ENCODE results near the gene TSPAN17.

TSPAN17 gene

DNA sequence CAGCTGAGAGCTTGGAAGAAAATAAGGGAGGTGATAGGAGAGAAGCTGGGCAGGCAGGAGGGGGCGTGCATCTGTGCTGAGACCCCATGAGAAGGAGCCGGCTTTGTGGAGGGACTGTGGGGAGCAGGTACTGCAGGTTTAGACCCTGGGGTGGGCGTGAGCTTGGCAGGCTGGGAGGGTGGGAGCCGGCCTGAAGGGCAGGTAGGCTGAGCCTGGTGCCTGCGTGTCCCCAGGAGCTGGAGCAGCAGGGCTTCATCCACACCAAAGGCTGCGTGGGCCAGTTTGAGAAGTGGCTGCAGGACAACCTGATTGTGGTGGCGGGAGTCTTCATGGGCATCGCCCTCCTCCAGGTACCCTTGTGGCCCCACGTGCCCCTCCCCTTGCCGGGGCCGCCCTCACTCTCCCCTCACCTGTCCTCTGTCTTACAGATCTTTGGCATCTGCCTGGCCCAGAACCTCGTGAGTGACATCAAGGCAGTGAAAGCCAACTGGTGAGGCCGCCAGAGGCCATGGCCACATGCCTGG is 9.2 kb downstream of the TSPAN17 start:
- Histone ChIP-seq H3K79me2 (ENCODE audit: control insufficient read depth, insufficient read depth, low read length) (no peaks in the 10 kb centered on the region), H2AK5ac (ENCODE audit: low read length) (no peak overlapping the region), H3K27me3 (ENCODE audit: insufficient read depth, low read length, poor library complexity) (no peaks in the 10 kb centered on the region), H3K4me2 (ENCODE audit: low read length) (no peak overlapping the region), H4K5ac (ENCODE audit: low read length) (no peak overlapping the region), H3K27ac (ENCODE audit: low read depth, low read length) (no peak overlapping the region), H3K4ac (ENCODE audit: low read depth, low read length) (no peak overlapping the region), H3K36me3 (ENCODE audit: control insufficient read depth, insufficient read depth, low read length) (no peaks in the 10 kb centered on the region), H2BK5ac (ENCODE audit: low read length) (no peak overlapping the region), H2BK120ac (ENCODE audit: low read depth, low read length) (no peak overlapping the region), H3K56ac (ENCODE audit: low read length) (no peak overlapping the region), H4K8ac (ENCODE audit: low read depth, low read length) (no peak overlapping the region), H2BK15ac (replicated peaks; ENCODE audit: low read depth) (no peak overlapping the region), H3K4me3 (ENCODE audit: low read length) (no peak overlapping the region), H3K9ac (ENCODE audit: low read length) (no peak overlapping the region), H3K18ac (ENCODE audit: low read length) (no peak overlapping the region), H3K4me1 (ENCODE audit: control insufficient read depth, low read depth, low read length) (no peaks in the 10 kb centered on the region), H3K23ac (ENCODE audit: low read length) (no peak overlapping the region), H3K79me1 (ENCODE audit: low read length) (no peaks in the 10 kb centered on the region)
- WGBS (ENCODE audit: extremely low coverage, insufficient coverage, low lambda C conversion rate), result no CpG with 5 or more reads among the region's 13 CpGs
- DNase-seq, result no peak

DNA sequence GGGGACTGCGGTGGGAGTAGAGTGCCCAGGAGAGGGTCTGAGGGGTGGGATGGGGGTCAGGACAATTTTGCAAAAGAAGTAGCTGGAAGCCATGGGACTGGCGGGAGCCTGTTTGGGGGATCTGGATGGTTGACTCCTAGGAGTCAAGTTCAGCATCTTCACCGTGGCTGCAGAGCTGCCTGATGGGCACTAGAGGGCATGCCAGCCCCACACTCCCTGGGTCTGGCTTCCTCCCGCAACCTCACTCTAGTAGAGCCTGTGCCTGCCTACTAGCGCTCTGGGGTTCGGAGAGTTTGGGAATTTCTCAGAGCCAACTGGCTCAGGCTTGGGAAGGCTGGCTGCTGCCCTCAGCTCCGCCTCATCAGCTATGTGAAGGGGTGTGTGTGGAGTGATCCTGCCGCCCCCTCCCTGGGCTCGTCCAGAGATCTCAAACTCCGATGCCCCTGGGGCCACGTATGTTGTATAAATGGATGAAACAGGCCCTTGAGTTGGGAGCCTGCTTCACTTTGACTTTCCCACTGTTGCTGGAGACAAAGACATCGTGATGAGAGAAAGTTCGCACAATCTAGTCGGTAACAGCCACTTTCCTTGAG is 10.8 kb downstream of the TSPAN17 start:
- Histone ChIP-seq H3K4ac (ENCODE audit: low read depth, low read length) (no peak overlapping the region), H3K4me1 (ENCODE audit: control insufficient read depth, low read depth, low read length) (no peaks in the 10 kb centered on the region), H2BK5ac (ENCODE audit: low read length) (no peak overlapping the region), H2AK5ac (ENCODE audit: low read length) (no peak overlapping the region), H3K4me2 (ENCODE audit: low read length) (no peak overlapping the region), H3K27ac (ENCODE audit: low read depth, low read length) (no peak overlapping the region), H3K56ac (ENCODE audit: low read length) (no peak overlapping the region), H3K9ac (ENCODE audit: low read length) (no peak overlapping the region), H4K8ac (ENCODE audit: low read depth, low read length) (no peak overlapping the region), H3K36me3 (ENCODE audit: control insufficient read depth, insufficient read depth, low read length) (no peaks in the 10 kb centered on the region), H3K79me1 (ENCODE audit: low read length) (no peaks in the 10 kb centered on the region), H4K5ac (ENCODE audit: low read length) (no peak overlapping the region), H3K18ac (ENCODE audit: low read length) (no peak overlapping the region), H3K23ac (ENCODE audit: low read length) (no peak overlapping the region), H3K4me3 (ENCODE audit: low read length) (no peak overlapping the region), H3K79me2 (ENCODE audit: control insufficient read depth, insufficient read depth, low read length) (no peaks in the 10 kb centered on the region), H2BK15ac (replicated peaks; ENCODE audit: low read depth) (no peak overlapping the region), H3K27me3 (ENCODE audit: insufficient read depth, low read length, poor library complexity) (no peaks in the 10 kb centered on the region), H2BK120ac (ENCODE audit: low read depth, low read length) (no peak overlapping the region)
- DNase-seq, result peak; percentile 88
- WGBS (ENCODE audit: extremely low coverage, insufficient coverage, low lambda C conversion rate), result no CpG with 5 or more reads among the region's 14 CpGs

DNA sequence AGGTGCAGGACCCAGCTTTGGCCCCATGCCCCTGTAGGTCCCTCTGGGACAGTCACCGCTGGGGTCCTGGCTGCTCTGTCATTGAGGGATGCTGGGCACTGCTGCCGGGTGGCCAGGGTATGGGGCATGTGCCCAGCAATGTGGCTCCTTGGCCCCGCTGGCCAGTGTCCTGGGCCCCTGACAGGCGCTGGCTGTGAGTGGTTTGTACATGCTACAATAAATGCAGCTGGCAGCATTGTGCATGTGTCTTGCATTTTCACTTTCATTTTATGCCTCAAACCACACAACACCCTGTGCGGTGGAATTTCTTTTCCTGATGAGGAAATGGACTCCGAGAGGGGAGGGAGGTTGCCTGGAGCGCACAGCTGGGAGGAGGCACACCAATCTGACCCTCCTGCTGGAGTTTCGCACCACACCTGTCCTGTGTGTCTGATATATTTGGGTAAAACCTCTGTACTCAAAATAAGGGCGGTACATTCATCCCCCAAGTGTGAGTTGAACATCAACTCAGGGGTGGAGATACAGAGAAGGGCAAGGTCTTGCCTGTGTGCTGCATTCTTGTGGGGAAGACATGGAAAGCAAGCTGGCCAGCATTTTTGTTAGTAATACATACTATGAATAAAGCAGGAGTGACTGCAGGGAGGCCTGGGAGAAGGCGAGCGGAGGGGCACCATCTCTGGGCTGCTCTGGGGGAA is 11.7 kb downstream of the TSPAN17 start:
- no peak overlapping the region for H3K4ac ChIP-seq (ENCODE audit: low read depth, low read length)
- no peaks in the 10 kb centered on the region for H3K36me3 ChIP-seq (ENCODE audit: control insufficient read depth, insufficient read depth, low read length)
- WGBS (ENCODE audit: extremely low coverage, insufficient coverage, low lambda C conversion rate), result no CpG with 5 or more reads among the region's 11 CpGs

DNA sequence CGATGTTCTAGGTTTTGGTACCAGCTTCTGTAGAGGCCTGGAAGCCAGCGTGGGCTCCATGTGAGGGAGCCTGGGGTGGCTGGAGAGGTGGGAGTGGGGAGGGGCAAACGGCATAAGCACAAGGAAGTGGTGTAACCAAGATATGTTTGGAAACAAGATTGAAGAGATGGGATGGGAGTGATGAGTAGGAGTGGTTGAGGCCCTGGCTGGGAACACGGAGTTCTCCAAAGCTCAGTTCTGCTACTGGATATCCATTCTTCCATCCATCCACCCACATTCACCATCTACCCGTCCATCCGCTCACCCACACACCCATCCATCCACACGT is 12.2 kb downstream of the TSPAN17 start:
- no peak for DNase-seq
- Histone ChIP-seq H3K18ac (ENCODE audit: low read length) (no peak overlapping the region), H3K4me3 (ENCODE audit: low read length) (no peak overlapping the region), H3K4ac (ENCODE audit: low read depth, low read length) (no peak overlapping the region), H3K4me2 (ENCODE audit: low read length) (no peak overlapping the region), H2BK5ac (ENCODE audit: low read length) (no peak overlapping the region), H2BK15ac (replicated peaks; ENCODE audit: low read depth) (no peak overlapping the region), H2BK120ac (ENCODE audit: low read depth, low read length) (no peak overlapping the region), H3K27me3 (ENCODE audit: insufficient read depth, low read length, poor library complexity) (no peaks in the 10 kb centered on the region), H2AK5ac (ENCODE audit: low read length) (no peak overlapping the region), H3K4me1 (ENCODE audit: control insufficient read depth, low read depth, low read length) (no peaks in the 10 kb centered on the region), H4K8ac (ENCODE audit: low read depth, low read length) (no peak overlapping the region), H3K36me3 (ENCODE audit: control insufficient read depth, insufficient read depth, low read length) (no peaks in the 10 kb centered on the region), H3K56ac (ENCODE audit: low read length) (no peak overlapping the region), H3K79me1 (ENCODE audit: low read length) (no peaks in the 10 kb centered on the region), H3K23ac (ENCODE audit: low read length) (no peak overlapping the region), H4K5ac (ENCODE audit: low read length) (no peak overlapping the region), H3K79me2 (ENCODE audit: control insufficient read depth, insufficient read depth, low read length) (no peaks in the 10 kb centered on the region), H3K9ac (ENCODE audit: low read length) (no peak overlapping the region), H3K27ac (ENCODE audit: low read depth, low read length) (no peak overlapping the region)
- WGBS (ENCODE audit: extremely low coverage, insufficient coverage, low lambda C conversion rate), result no CpG with 5 or more reads among the region's 7 CpGs

More for the DNA sequence above, 11.7 kb downstream of the TSPAN17 start:
- Histone ChIP-seq H3K27me3 (ENCODE audit: insufficient read depth, low read length, poor library complexity) (no peaks in the 10 kb centered on the region), H2BK15ac (replicated peaks; ENCODE audit: low read depth) (no peak overlapping the region), H4K8ac (ENCODE audit: low read depth, low read length) (no peak overlapping the region), H3K79me1 (ENCODE audit: low read length) (no peaks in the 10 kb centered on the region), H3K56ac (ENCODE audit: low read length) (no peak overlapping the region), H2BK5ac (ENCODE audit: low read length) (no peak overlapping the region), H3K9ac (ENCODE audit: low read length) (no peak overlapping the region), H2BK120ac (ENCODE audit: low read depth, low read length) (no peak overlapping the region), H3K18ac (ENCODE audit: low read length) (no peak overlapping the region), H3K23ac (ENCODE audit: low read length) (no peak overlapping the region), H3K4me1 (ENCODE audit: control insufficient read depth, low read depth, low read length) (no peaks in the 10 kb centered on the region), H3K79me2 (ENCODE audit: control insufficient read depth, insufficient read depth, low read length) (no peaks in the 10 kb centered on the region), H2AK5ac (ENCODE audit: low read length) (no peak overlapping the region), H3K4me2 (ENCODE audit: low read length) (no peak overlapping the region), H4K5ac (ENCODE audit: low read length) (no peak overlapping the region), H3K4me3 (ENCODE audit: low read length) (no peak overlapping the region), H3K27ac (ENCODE audit: low read depth, low read length) (no peak overlapping the region)
- DNase-seq, result no peak

DNA sequence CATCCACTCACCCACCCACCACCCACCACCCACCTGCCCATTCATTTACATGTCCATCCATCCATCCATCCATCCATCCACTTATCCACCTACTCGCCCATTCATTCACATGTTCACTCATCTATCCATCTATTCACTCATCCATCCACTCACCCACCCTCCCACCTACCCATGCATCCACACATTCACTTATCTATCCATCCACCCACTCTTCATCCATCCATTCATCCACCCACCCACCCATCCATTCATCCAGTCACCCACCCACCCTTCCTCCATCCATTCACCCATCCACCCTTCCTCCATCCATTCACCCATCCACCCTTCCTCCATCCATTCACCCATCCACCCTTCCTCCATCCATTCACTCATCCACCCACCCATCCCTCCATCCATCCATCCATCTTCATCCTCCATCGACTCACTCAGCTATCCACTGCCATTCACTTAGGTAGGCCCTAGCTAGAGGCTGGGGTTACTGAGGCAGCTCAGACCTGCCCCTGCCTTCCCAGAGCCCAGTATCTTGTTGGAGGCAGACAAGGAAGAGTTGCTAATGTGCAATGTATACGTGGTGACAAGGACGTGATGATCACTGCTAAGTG is 12.7 kb downstream of the TSPAN17 start:
- Histone ChIP-seq H3K18ac (ENCODE audit: low read length) (no peak overlapping the region), H3K79me2 (ENCODE audit: control insufficient read depth, insufficient read depth, low read length) (no peaks in the 10 kb centered on the region), H2AK5ac (ENCODE audit: low read length) (no peak overlapping the region), H3K9ac (ENCODE audit: low read length) (no peak overlapping the region), H2BK15ac (replicated peaks; ENCODE audit: low read depth) (no peak overlapping the region), H3K56ac (ENCODE audit: low read length) (no peak overlapping the region), H3K4me2 (ENCODE audit: low read length) (no peak overlapping the region), H3K4ac (ENCODE audit: low read depth, low read length) (no peak overlapping the region), H3K79me1 (ENCODE audit: low read length) (no peaks in the 10 kb centered on the region), H3K4me3 (ENCODE audit: low read length) (no peak overlapping the region), H3K4me1 (ENCODE audit: control insufficient read depth, low read depth, low read length) (no peaks in the 10 kb centered on the region), H4K8ac (ENCODE audit: low read depth, low read length) (no peak overlapping the region), H3K23ac (ENCODE audit: low read length) (no peak overlapping the region), H4K5ac (ENCODE audit: low read length) (no peak overlapping the region), H3K27me3 (ENCODE audit: insufficient read depth, low read length, poor library complexity) (no peaks in the 10 kb centered on the region), H2BK5ac (ENCODE audit: low read length) (no peak overlapping the region), H3K27ac (ENCODE audit: low read depth, low read length) (no peak overlapping the region), H3K36me3 (ENCODE audit: control insufficient read depth, insufficient read depth, low read length) (no peaks in the 10 kb centered on the region), H2BK120ac (ENCODE audit: low read depth, low read length) (no peak overlapping the region)
- no peak for DNase-seq
- whole genome bisulfite sequencing (ENCODE audit: extremely low coverage, insufficient coverage, low lambda C conversion rate), result no CpG with 5 or more reads among the region's 4 CpGs

All from mesendoderm (in vitro differentiated cells).